H1 (cell line): ENCODE measurements around the gene SVOPL.

Source experiments
- EGR1 ChIP-seq: IDR thresholded peaks from 2 replicates; pipeline ENCODE4 v1.6.1; 2011; ENCODE audit warnings: low read depth, low read length, borderline replicate concordance
- EP300 ChIP-seq, 2 experiments: IDR thresholded peaks; 1 replicate in 1 of 2; 2 replicates in 1 of 2; pipeline ENCODE4 v1.6.1; 2011 to 2012; ENCODE audit warnings: low read depth in 2 of 2, low read length in 2 of 2, mild to moderate bottlenecking in 2 of 2, borderline replicate concordance in 1 of 2, inconsistent platforms in 1 of 2, moderate library complexity in 1 of 2
- POLR2A ChIP-seq, 2 experiments: IDR thresholded peaks; 1 replicate in 1 of 2; 2 replicates in 1 of 2; pipeline ENCODE4 v1.6.1; 2011; ENCODE audit warnings: low read depth in 2 of 2, low read length in 2 of 2, mild to moderate bottlenecking in 2 of 2; ENCODE audit errors: control extremely low read depth in 1 of 2
- TF ChIP-seq, protein P1 (sequence below): IDR thresholded peaks from 2 replicates; pipeline ENCODE4 v1.6.1; 2011; ENCODE audit warnings: low read depth, mild to moderate bottlenecking, low read length; ENCODE audit not compliant: insufficient read depth
- TF ChIP-seq, protein P2 (sequence below), 3 experiments: IDR thresholded peaks; 1 replicate in 2 of 3; 2 replicates in 1 of 3; pipeline versions ENCODE4 v1.5.1 to v1.6.1; 2011; ENCODE audit warnings: low read length in 3 of 3, mild to moderate bottlenecking in 3 of 3, inconsistent platforms in 2 of 3, low read depth in 1 of 3, moderate library complexity in 1 of 3; ENCODE audit not compliant: insufficient read depth in 1 of 3; ENCODE audit errors: control extremely low read depth in 1 of 3

DNA sequence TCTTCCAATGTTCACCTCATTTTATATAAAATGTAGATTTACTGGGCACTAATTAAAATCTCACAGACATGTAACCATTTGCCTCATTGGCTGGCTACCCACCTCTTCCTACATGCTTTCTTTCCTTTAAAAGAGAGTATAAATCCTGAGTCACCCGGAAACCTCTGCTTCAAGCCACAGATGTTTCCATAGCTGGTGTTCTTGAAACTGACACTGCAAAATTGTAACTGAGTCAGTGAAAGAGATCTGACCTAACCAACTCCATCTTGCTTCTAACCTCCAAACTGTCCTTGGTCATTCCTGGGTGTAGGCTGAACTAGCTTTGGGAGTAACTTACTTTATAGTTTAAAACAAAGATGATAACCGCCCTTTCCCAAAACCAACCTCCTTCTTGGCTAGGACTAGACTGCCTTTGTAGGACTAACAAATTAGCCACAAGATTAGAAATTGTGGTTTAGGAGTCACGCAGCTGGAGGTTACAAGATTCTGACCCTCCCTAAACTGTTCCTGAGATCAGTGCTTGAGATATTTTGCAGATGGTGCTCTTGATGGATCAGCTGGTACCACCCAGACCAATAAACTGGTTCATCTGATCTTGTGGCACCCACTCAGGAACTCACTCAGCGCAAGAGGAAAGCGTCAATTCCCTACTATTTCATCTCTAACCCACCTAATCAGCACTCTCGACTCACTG lies 33.5 kb downstream of the SVOPL start:
- TF ChIP-seq, protein P1, sequence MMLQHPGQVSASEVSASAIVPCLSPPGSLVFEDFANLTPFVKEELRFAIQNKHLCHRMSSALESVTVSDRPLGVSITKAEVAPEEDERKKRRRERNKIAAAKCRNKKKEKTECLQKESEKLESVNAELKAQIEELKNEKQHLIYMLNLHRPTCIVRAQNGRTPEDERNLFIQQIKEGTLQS = no peak
- TF ChIP-seq, protein P2, sequence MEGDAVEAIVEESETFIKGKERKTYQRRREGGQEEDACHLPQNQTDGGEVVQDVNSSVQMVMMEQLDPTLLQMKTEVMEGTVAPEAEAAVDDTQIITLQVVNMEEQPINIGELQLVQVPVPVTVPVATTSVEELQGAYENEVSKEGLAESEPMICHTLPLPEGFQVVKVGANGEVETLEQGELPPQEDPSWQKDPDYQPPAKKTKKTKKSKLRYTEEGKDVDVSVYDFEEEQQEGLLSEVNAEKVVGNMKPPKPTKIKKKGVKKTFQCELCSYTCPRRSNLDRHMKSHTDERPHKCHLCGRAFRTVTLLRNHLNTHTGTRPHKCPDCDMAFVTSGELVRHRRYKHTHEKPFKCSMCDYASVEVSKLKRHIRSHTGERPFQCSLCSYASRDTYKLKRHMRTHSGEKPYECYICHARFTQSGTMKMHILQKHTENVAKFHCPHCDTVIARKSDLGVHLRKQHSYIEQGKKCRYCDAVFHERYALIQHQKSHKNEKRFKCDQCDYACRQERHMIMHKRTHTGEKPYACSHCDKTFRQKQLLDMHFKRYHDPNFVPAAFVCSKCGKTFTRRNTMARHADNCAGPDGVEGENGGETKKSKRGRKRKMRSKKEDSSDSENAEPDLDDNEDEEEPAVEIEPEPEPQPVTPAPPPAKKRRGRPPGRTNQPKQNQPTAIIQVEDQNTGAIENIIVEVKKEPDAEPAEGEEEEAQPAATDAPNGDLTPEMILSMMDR (IDR thresholded peaks at IDR 0.05; ENCODE audit: control extremely low read depth in 1 of 3, insufficient read depth in 1 of 3, low read depth in 1 of 3, low read length in 3 of 3) = no peak
- TF ChIP-seq EGR1 (no peak), EP300 (IDR thresholded peaks at IDR 0.05; ENCODE audit: borderline replicate concordance in 1 of 2, low read depth in 2 of 2, low read length in 2 of 2) (no peak), POLR2A (IDR thresholded peaks at IDR 0.05; ENCODE audit: control extremely low read depth in 1 of 2, low read depth in 2 of 2, low read length in 2 of 2) (no peak)
